H1 (cell line): ENCODE measurements around the gene SLC25A21. TPM values are rescaled to one million over a fixed set of nuclear protein-coding genes. Genes with fewer than 3 reads are reported as not detected.
A peak's percentile ranks its signal among the peaks of the same experiment; 100 is the strongest.

ENCODE experiments used
- CTCF ChIA-PET: fragments of 300-600 bp; sonication (Branson Sonifier 250); formaldehyde crosslinking; loops from one replicate; lab custom pipeline; 2021; ENCODE audit not compliant: partially characterized antibody; lab: Charles Lee
- POLR2A ChIA-PET: fragments of 300-600 bp; sonication (Branson Sonifier 250); formaldehyde crosslinking; loops from one replicate; lab custom pipeline; 2021; ENCODE audit warnings: inconsistent platforms; ENCODE audit not compliant: partially characterized antibody; lab: Charles Lee
- DNase-seq, 2 experiments: peaks; one replicate each; pipeline versions ENCODE4 v3.0.0 to v3.0.0-alpha.2; 2010 to 2022; ENCODE audit warnings: low spot score in 2 of 2, low read depth in 1 of 2, mixed read lengths in 1 of 2
- FAIRE-seq: peaks from 2 replicates; lab custom pipeline; 2011; peaks lifted over from hg19 to GRCh38; lab: Jason Lieb, UNC
- H2AFZ ChIP-seq: 2 replicates; pipeline ENCODE4 v1.8.1; 2012; ENCODE audit warnings: low read length, inconsistent platforms
- H2AK5ac ChIP-seq: 2 replicates; pipeline ENCODE4 v1.6.1; 2013; ENCODE audit warnings: low read depth, low read length
- H2BK120ac ChIP-seq: replicated peaks from 2 replicates; pipeline ENCODE3; 2013; ENCODE audit warnings: low read depth, low read length, inconsistent platforms
- H2BK12ac ChIP-seq: 2 replicates; pipeline ENCODE4 v1.6.1; 2013; ENCODE audit warnings: low read depth, low read length
- H2BK15ac ChIP-seq: 2 replicates; pipeline ENCODE4 v1.6.1; 2013; ENCODE audit warnings: low read length
- H2BK20ac ChIP-seq: 2 replicates; pipeline ENCODE4 v1.6.1; 2013; ENCODE audit warnings: low read length
- H2BK5ac ChIP-seq: 2 replicates; pipeline ENCODE4 v1.6.1; 2013; ENCODE audit warnings: low read depth, low read length
- H3K14ac ChIP-seq: 2 replicates; pipeline ENCODE4 v1.6.1; 2013; ENCODE audit warnings: inconsistent platforms; ENCODE audit not compliant: insufficient read length
- H3K18ac ChIP-seq: 2 replicates; pipeline ENCODE4 v1.6.1; 2013; ENCODE audit warnings: low read length; ENCODE audit errors: extremely low read depth
- H3K23ac ChIP-seq: 2 replicates; pipeline ENCODE4 v1.6.1; 2013; ENCODE audit warnings: inconsistent platforms; ENCODE audit not compliant: insufficient read length
- H3K23me2 ChIP-seq: 2 replicates; pipeline ENCODE4 v1.6.1; 2013; ENCODE audit warnings: low read depth, low read length
- H3K27ac ChIP-seq: 2 replicates; pipeline ENCODE4 v1.6.1; 2011; ENCODE audit warnings: low read depth, low read length, inconsistent platforms
- H3K27me3 ChIP-seq, 4 experiments: replicated peaks in 1 of 4; 1 replicate in 1 of 4; 2 replicates in 3 of 4; pipeline versions ENCODE4 v1.6.1 to v1.8.1; 2011 to 2013; ENCODE audit warnings: low read length in 3 of 4, mild to moderate bottlenecking in 3 of 4, inconsistent platforms in 2 of 4, mixed read lengths in 2 of 4, moderate library complexity in 1 of 4; ENCODE audit not compliant: control insufficient read depth in 3 of 4, insufficient read depth in 3 of 4; ENCODE audit errors: extremely low read depth in 1 of 4
- H3K36me3 ChIP-seq, 4 experiments: 2 replicates each; pipeline versions ENCODE4 v1.6.1 to v1.8.1; 2011 to 2013; ENCODE audit warnings: mild to moderate bottlenecking in 4 of 4, low read length in 3 of 4, moderate library complexity in 2 of 4, control low read depth in 1 of 4, inconsistent platforms in 1 of 4; ENCODE audit not compliant: insufficient read depth in 4 of 4, control insufficient read depth in 2 of 4
- H3K4ac ChIP-seq: replicated peaks from 2 replicates; pipeline ENCODE3; 2013; ENCODE audit warnings: low read length, low read depth, mixed read lengths, inconsistent platforms; ENCODE audit not compliant: insufficient read length
- H3K4me1 ChIP-seq, 4 experiments: replicated peaks in 1 of 4; 1 replicate in 1 of 4; 2 replicates in 3 of 4; pipeline versions ENCODE4 v1.6.1 to v1.8.1; 2011 to 2013; ENCODE audit warnings: low read length in 3 of 4, inconsistent platforms in 2 of 4, mixed read lengths in 1 of 4; ENCODE audit not compliant: insufficient read depth in 4 of 4, control insufficient read depth in 3 of 4
- H3K4me2 ChIP-seq, 2 experiments: 2 replicates each; pipeline versions ENCODE4 v1.6.1 to v1.8.1; 2011 to 2013; ENCODE audit warnings: low read depth in 2 of 2, low read length in 2 of 2, control low read depth in 1 of 2, inconsistent platforms in 1 of 2, mild to moderate bottlenecking in 1 of 2; ENCODE audit not compliant: insufficient read depth in 1 of 2
- H3K4me3 ChIP-seq, 4 experiments: fragments of 200-600, 300-600 bp in 1 of 4; sonication (generic), shearing (Covaris generic), sonication (Bioruptor Twin) in 1 of 4; 2 replicates each; pipeline versions ENCODE4 v1.5.1 to v1.8.1; 2011 to 2016; ENCODE audit warnings: low read length in 4 of 4, low read depth in 3 of 4, control low read depth in 2 of 4, inconsistent platforms in 2 of 4, mild to moderate bottlenecking in 2 of 4, mixed read lengths in 1 of 4, moderate library complexity in 1 of 4; ENCODE audit not compliant: insufficient read depth in 2 of 4; ENCODE audit errors: extremely low read depth in 1 of 4
- H3K56ac ChIP-seq: replicated peaks from 2 replicates; pipeline ENCODE3; 2013; ENCODE audit warnings: low read depth, mild to moderate bottlenecking, mixed read lengths, low read length, inconsistent platforms; ENCODE audit not compliant: insufficient read length
- H3K79me1 ChIP-seq: 2 replicates; pipeline ENCODE4 v1.6.1; 2013; ENCODE audit warnings: low read depth, low read length, control low read depth
- H3K79me2 ChIP-seq, 2 experiments: 2 replicates each; pipeline versions ENCODE4 v1.6.1 to v1.8.1; 2012 to 2013; ENCODE audit warnings: low read length in 2 of 2, mild to moderate bottlenecking in 2 of 2, inconsistent platforms in 1 of 2; ENCODE audit not compliant: insufficient read depth in 2 of 2, control insufficient read depth in 1 of 2
- H3K9ac ChIP-seq, 4 experiments: replicated peaks in 1 of 4; 1 replicate in 1 of 4; 2 replicates in 3 of 4; pipeline versions ENCODE4 v1.6.1 to v1.8.1; 2011 to 2013; ENCODE audit warnings: low read depth in 3 of 4, low read length in 3 of 4, control low read depth in 2 of 4, mild to moderate bottlenecking in 2 of 4, moderate library complexity in 2 of 4, inconsistent platforms in 1 of 4; ENCODE audit errors: extremely low read depth in 1 of 4
- H3K9me3 ChIP-seq, 2 experiments: 2 replicates each; pipeline versions ENCODE4 v1.6.1 to v1.8.1; 2012 to 2013; ENCODE audit warnings: mild to moderate bottlenecking in 2 of 2, moderate library complexity in 2 of 2, control low read depth in 1 of 2, inconsistent platforms in 1 of 2, low read depth in 1 of 2, low read length in 1 of 2, mixed read lengths in 1 of 2; ENCODE audit not compliant: insufficient read depth in 2 of 2
- H4K20me1 ChIP-seq, 2 experiments: replicated peaks in 1 of 2; 2 replicates each; pipeline versions ENCODE3 to v1.8.1; 2011 to 2013; ENCODE audit warnings: inconsistent platforms in 2 of 2, low read length in 2 of 2, mild to moderate bottlenecking in 1 of 2; ENCODE audit not compliant: insufficient read depth in 2 of 2, control insufficient read depth in 1 of 2
- H4K5ac ChIP-seq: 2 replicates; pipeline ENCODE4 v1.6.1; 2013; ENCODE audit warnings: low read length, low read depth, mixed read lengths, inconsistent platforms; ENCODE audit not compliant: insufficient read length
- H4K8ac ChIP-seq: 2 replicates; pipeline ENCODE4 v1.8.0; 2013; ENCODE audit warnings: mild to moderate bottlenecking, moderate library complexity, low read length, inconsistent platforms; ENCODE audit not compliant: insufficient read depth; ENCODE audit errors: extremely low read depth
- H4K91ac ChIP-seq: replicated peaks from 2 replicates; pipeline ENCODE3; 2013; ENCODE audit warnings: low read length, mixed read lengths, inconsistent platforms; ENCODE audit not compliant: insufficient read length
- CBX5 ChIP-seq: fragments of 300-800, 300-1000 bp; sonication (generic); IDR thresholded peaks from 2 replicates; pipeline ENCODE4 v1.7.1; 2016; ENCODE audit warnings: antibody characterized with exemption, low read length, low read depth
- CEBPB ChIP-seq: IDR thresholded peaks from 2 replicates; pipeline ENCODE4 v1.6.1; 2012; ENCODE audit warnings: low read depth, low read length
- WGBS, 2 experiments: shearing (Covaris generic) in 1 of 2; methylation state at CpG; one replicate each; pipeline versions ENCODE4 v1.1.6 to v1.1.7; 2013 to 2015; ENCODE audit warnings: low lambda C conversion rate in 2 of 2, mixed read lengths in 2 of 2, inconsistent platforms in 1 of 2, low coverage in 1 of 2, missing lambda C conversion rate in 1 of 2; ENCODE audit not compliant: insufficient replicate concordance in 2 of 2, insufficient coverage in 1 of 2, insufficient read length in 1 of 2; ENCODE audit errors: extremely low coverage in 1 of 2, missing lambda C conversion rate in 1 of 2; 5-methylcytosine and 5-hydroxymethylcytosine counted together
- polyA plus RNA-seq, 7 experiments: library from polyadenylated mRNA; depleted of rRNA in 3 of 7; stranded (reverse) in 5 of 7; unstranded in 2 of 7; fragments of >200 nt in 5 of 7; fragments of 200-250 nt in 2 of 7; gene quantifications; 1 replicate in 5 of 7; 2 replicates in 1 of 7; 4 replicates in 1 of 7; pipeline versions ENCODE4 v1.2.1 to v1.2.3, GENCODE V29; 2011 to 2013; ENCODE audit warnings: missing spikeins in 2 of 7, mixed read lengths in 2 of 7
- total RNA-seq: library from RNA; stranded (reverse); fragmentation: NEBNext Ultra II Directional; extraction: Animal tissue kit (Norgen Biotek cat#: 25700); gene quantifications from 2 replicates; pipeline ENCODE4 v1.2.1, GENCODE V29; 2021

The SLC25A21 gene
- total and polyA plus RNA-seq, 2 of the 8 experiments (the other 6 are each of a cell fraction or from before 2014, with no cell fraction given), result 6.9 to 15.7 TPM

GRCh38 chr14:36768638-36769337, 403.6 kb downstream of the SLC25A21 start:
- H3K27me3 ChIP-seq, result no peaks in the 10 kb centered on the region
- H2BK15ac ChIP-seq, result 0 out of 2 replicates have a peak overlapping the region, but pooled peaks have one; percentile 19
- WGBS, 2 experiments, result 94% methylated on average over 4 of the region's 4 CpGs; no CpG with 5 or more reads in 1 of the 2 experiments
- POLR2A ChIA-PET, result interaction anchor here (0.6 to 1.5 kb wide), 4 partner anchors 9 to 740 kb away, joined by 3 to 4 read pairs (median 4); partner anchors contain the start of gene SLC25A21
- no peak overlapping the region for H2BK120ac ChIP-seq
- no peak overlapping the region for H3K4me3 ChIP-seq
- FAIRE-seq (no peak), DNase-seq (no peak)
- H2BK12ac ChIP-seq, result peak overlapping the region; percentile 69; the same call in 1 of the 2 replicates
- H4K8ac ChIP-seq, result no peak overlapping the region
- peak overlapping the region; percentile 14; the same call in 1 of the 2 replicates for H2BK5ac ChIP-seq
- no peaks in the 10 kb centered on the region for H4K20me1 ChIP-seq
- no peaks in the 10 kb centered on the region for H3K79me1 ChIP-seq
- H3K4me2 ChIP-seq, result no peak overlapping the region
- peak overlapping the region; percentile 49; the same call in 1 of the 2 replicates for H2AFZ ChIP-seq
- H3K23me2 ChIP-seq, result no peaks in the 10 kb centered on the region
- H3K23ac ChIP-seq, result no peak overlapping the region
- H3K18ac ChIP-seq, result peak overlapping the region; percentile 66; the same call in 1 of the 2 replicates
- H4K5ac ChIP-seq, result no peak overlapping the region
- no peaks in the 10 kb centered on the region for H3K9me3 ChIP-seq
- no peak for TF ChIP-seq CBX5
- 0 out of 2 replicates have a peak, but pooled peaks have one; percentile 1 for TF ChIP-seq CEBPB
- CTCF ChIA-PET, result interaction anchor here (1.2 to 3.7 kb wide), 4 partner anchors 10 to 113 kb away, joined by 3 to 16 read pairs (median 7); no protein-coding TSS in a partner anchor
- H3K9ac ChIP-seq, result no peak overlapping the region
- no peaks in the 10 kb centered on the region for H3K79me2 ChIP-seq
- H3K14ac ChIP-seq, result no peak overlapping the region
- no peak overlapping the region; the same call in 1 of the 2 replicates for H3K27ac ChIP-seq
- H2BK20ac ChIP-seq, result no peak overlapping the region
- H3K4me1 ChIP-seq, result peaks cover 2 to 14% (median 5%) of the 10 kb centered on the region in 4 experiments; a peak in 6 of 7 replicates
- no peak overlapping the region for H3K56ac ChIP-seq
- H3K36me3 ChIP-seq, result no peaks in the 10 kb centered on the region
- no peak overlapping the region for H4K91ac ChIP-seq
- no peak overlapping the region for H2AK5ac ChIP-seq
- H3K4ac ChIP-seq, result no peak overlapping the region
